A549 treated with AZD9567 at 1 μM for 4 hours (cell line): ENCODE results near the gene XRRA1. TPM values are rescaled to one million over a fixed set of nuclear protein-coding genes. Genes with fewer than 3 reads are reported as not detected.

Experiments used
- total RNA-seq: library from RNA; stranded (reverse); fragments of 200-300 nt; extraction: Qiagen RNA extraction; gene quantifications from 5 replicates; pipeline ENCODE4 v1.2.3, GENCODE V29; 2022; ENCODE audit not compliant: insufficient read depth

Gene XRRA1
- 4.2 to 5.8 TPM (median 4.7 TPM) in 5 replicates for total RNA-seq

GRCh38 chr11:74948898-74949752 is at the start of gene XRRA1, which contains the start of gene SPCS2:
Gene XRRA1 (minus strand): TSS chr11:74949091. CDS start chr11:74940878, 8,213 bp downstream.
Gene SPCS2 (plus strand): TSS chr11:74949266. CDS start chr11:74949286, 20 bp downstream.

GRCh38 chr11:74988541-74989259 is 39.8 kb upstream of the XRRA1 start, which contains the start of gene NEU3:
Gene NEU3 (plus strand): TSS chr11:74988933. CDS start chr11:74989061, 128 bp downstream.

Other genes with a start within 250 kb of the XRRA1 start
- 2.7 to 9.3 TPM (median 4.6 TPM) in 5 replicates for gene CHRDL2, start 217.7 kb downstream of the XRRA1 start, total RNA-seq
- 4.1 to 6.0 TPM (median 4.4 TPM) in 5 replicates for gene RNF169, start 200.2 kb downstream of the XRRA1 start, total RNA-seq
- 136 to 264 TPM (median 244 TPM) in 5 replicates for gene SPCS2, start 175 bp upstream of the XRRA1 start, total RNA-seq
- 3.1 to 4.5 TPM (median 3.8 TPM) in 5 replicates for gene NEU3, start 39.8 kb upstream of the XRRA1 start, total RNA-seq
- not detected in 5 replicates for gene OR2AT4, start 147.8 kb upstream of the XRRA1 start, total RNA-seq
- 3.2 to 5.7 TPM (median 3.8 TPM) in 5 replicates for gene SLCO2B1, start 202.0 kb upstream of the XRRA1 start, total RNA-seq